ENCODE measurements around the gene ADGRL3.

Gene ADGRL3

GRCh38 chr4:61996943-61997342, 796.8 kb downstream of the ADGRL3 start:
- no peak for DNase-seq (ENCODE audit: low read depth)

- no peak for DNase-seq (ENCODE audit: low read depth)
Measured at GRCh38 chr4:61997831-61998230, 797.7 kb downstream of the ADGRL3 start.

- no peak for DNase-seq (ENCODE audit: low read depth)
Measured at GRCh38 chr4:62003695-62004094, 803.6 kb downstream of the ADGRL3 start.

GRCh38 chr4:62004881-62005280, 804.8 kb downstream of the ADGRL3 start:
- no peak for DNase-seq (ENCODE audit: low read depth)

- no peak for DNase-seq (ENCODE audit: low read depth)
Measured at GRCh38 chr4:62006108-62006507, 806.0 kb downstream of the ADGRL3 start.

- no peak for DNase-seq (ENCODE audit: low read depth)
Measured at GRCh38 chr4:62015043-62015739, 815.1 kb downstream of the ADGRL3 start.

GRCh38 chr4:62018537-62018936, 818.4 kb downstream of the ADGRL3 start:
- no peak for DNase-seq (ENCODE audit: low read depth)

GRCh38 chr4:62023633-62024032, 823.5 kb downstream of the ADGRL3 start:
- no peak for DNase-seq (ENCODE audit: low read depth)

GRCh38 chr4:62028745-62029144, 828.6 kb downstream of the ADGRL3 start:
- no peak for DNase-seq (ENCODE audit: low read depth)

- DNase-seq (ENCODE audit: low read depth) = no peak
Measured at GRCh38 chr4:62030958-62031357, 830.8 kb downstream of the ADGRL3 start.

- no peak for DNase-seq (ENCODE audit: low read depth)
Measured at GRCh38 chr4:62037571-62037970, 837.4 kb downstream of the ADGRL3 start.

- no peak for DNase-seq (ENCODE audit: low read depth)
Measured at GRCh38 chr4:62051332-62051731, 851.2 kb downstream of the ADGRL3 start.

- DNase-seq (ENCODE audit: low read depth) = no peak
Measured at GRCh38 chr4:62053974-62054373, 853.8 kb downstream of the ADGRL3 start.

- no peak for DNase-seq (ENCODE audit: low read depth)
Measured at GRCh38 chr4:62057031-62057430, 856.9 kb downstream of the ADGRL3 start.

GRCh38 chr4:62058571-62058970, 858.4 kb downstream of the ADGRL3 start:
- DNase-seq (ENCODE audit: low read depth) = no peak

- no peak for DNase-seq (ENCODE audit: low read depth)
Measured at GRCh38 chr4:62070291-62070852, 870.2 kb downstream of the ADGRL3 start.

- DNase-seq (ENCODE audit: low read depth) = no peak
Measured at GRCh38 chr4:62075089-62075488, 875.0 kb downstream of the ADGRL3 start.

GRCh38 chr4:62075521-62075920, 875.4 kb downstream of the ADGRL3 start:
- no peak for DNase-seq (ENCODE audit: low read depth)

- DNase-seq (ENCODE audit: low read depth) = no peak
Measured at GRCh38 chr4:62077406-62077805, 877.3 kb downstream of the ADGRL3 start.

GRCh38 chr4:62080431-62080830, 880.3 kb downstream of the ADGRL3 start:
- no peak for DNase-seq (ENCODE audit: low read depth)

- DNase-seq (ENCODE audit: low read depth) = no peak
Measured at GRCh38 chr4:62087706-62088105, 887.6 kb downstream of the ADGRL3 start.

- no peak for DNase-seq (ENCODE audit: low read depth)
Measured at GRCh38 chr4:62093735-62094134, 893.6 kb downstream of the ADGRL3 start.

- DNase-seq (ENCODE audit: low read depth) = no peak
Measured at GRCh38 chr4:62096881-62097280, 896.8 kb downstream of the ADGRL3 start.

GRCh38 chr4:62115216-62115615, 915.1 kb downstream of the ADGRL3 start:
- DNase-seq (ENCODE audit: low read depth) = no peak
